ENCODE data around the gene SNX25. TPM values are rescaled to one million over a fixed set of nuclear protein-coding genes. Genes with fewer than 3 reads are reported as not detected.

Gene SNX25
- total and polyA plus RNA-seq, 7 donors, result 2.5 to 40.5 (median 22.7) TPM

DNA sequence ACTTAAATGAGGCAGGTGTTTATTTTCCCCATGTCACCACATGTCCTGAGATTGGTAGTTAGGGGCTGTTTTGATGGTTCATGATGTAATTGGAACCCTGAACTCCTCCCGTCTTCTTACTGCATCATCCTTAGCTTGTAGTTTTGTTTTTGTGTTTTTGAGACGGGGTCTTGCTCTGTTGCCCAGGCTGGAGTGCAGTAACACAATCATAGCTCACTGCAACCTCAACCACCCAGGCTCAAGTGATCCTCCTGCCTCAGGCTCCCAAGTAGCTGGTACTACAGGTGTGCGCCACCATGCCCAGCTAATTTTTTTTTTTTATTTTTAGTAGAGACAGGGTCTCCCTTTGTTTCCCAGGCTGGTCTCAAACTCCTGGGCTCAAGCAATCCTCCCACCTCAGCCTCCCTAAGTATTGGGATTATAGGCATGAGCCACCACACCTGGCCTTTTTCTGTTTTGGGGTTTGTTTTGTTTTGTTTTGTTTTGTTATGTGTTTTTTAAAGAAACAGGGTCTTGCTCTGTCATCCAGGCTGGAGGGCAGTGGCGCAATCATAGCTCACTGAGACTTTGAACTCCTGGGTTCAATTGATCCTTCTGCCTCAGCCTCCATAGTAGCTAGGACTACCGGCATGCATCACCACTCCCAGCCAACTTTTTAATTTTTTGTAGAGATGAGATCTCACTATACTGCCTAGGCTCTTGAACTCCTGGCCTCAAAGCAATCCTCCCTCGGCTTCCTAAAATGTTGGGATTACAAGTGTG lies 76.4 kb downstream of the SNX25 start:
- TF ChIP-seq POLR2AphosphoS5 (IDR thresholded peaks at IDR 0.05) (no peak), POLR2A (IDR thresholded peaks at IDR 0.05) (no peak), EP300 (IDR thresholded peaks at IDR 0.05) (no peak)
- TF ChIP-seq, protein P1, sequence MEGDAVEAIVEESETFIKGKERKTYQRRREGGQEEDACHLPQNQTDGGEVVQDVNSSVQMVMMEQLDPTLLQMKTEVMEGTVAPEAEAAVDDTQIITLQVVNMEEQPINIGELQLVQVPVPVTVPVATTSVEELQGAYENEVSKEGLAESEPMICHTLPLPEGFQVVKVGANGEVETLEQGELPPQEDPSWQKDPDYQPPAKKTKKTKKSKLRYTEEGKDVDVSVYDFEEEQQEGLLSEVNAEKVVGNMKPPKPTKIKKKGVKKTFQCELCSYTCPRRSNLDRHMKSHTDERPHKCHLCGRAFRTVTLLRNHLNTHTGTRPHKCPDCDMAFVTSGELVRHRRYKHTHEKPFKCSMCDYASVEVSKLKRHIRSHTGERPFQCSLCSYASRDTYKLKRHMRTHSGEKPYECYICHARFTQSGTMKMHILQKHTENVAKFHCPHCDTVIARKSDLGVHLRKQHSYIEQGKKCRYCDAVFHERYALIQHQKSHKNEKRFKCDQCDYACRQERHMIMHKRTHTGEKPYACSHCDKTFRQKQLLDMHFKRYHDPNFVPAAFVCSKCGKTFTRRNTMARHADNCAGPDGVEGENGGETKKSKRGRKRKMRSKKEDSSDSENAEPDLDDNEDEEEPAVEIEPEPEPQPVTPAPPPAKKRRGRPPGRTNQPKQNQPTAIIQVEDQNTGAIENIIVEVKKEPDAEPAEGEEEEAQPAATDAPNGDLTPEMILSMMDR (IDR thresholded peaks at IDR 0.05), result no peak
- Histone ChIP-seq H3K4me3 (no peak overlapping the region), H3K36me3 (peaks cover 0 to 24% (median 4%) of the 10 kb centered on the region in 4 donors), H3K9me3 (no peaks in the 10 kb centered on the region), H3K4me1 (peaks cover 0 to 9% (median 5%) of the 10 kb centered on the region in 4 donors), H3K27me3 (no peaks in the 10 kb centered on the region), H3K27ac (no peak overlapping the region)
- intact Hi-C loops (cut with DNase I), result no loop called here
- 86 to 94% methylated on average over 6 of the region's 6 CpGs for WGBS, 2 donors
- DNase-seq, result no peak

GRCh38 chr4:185286571-185286970 lies 77.2 kb downstream of the SNX25 start:
- no peak overlapping the region for H3K4me3 ChIP-seq
- H3K36me3 ChIP-seq, result peaks cover 0 to 26% (median 4%) of the 10 kb centered on the region in 4 donors
- intact Hi-C loops (cut with DNase I), result no loop called here
- H3K27me3 ChIP-seq, result no peaks in the 10 kb centered on the region
- DNase-seq, result no peak
- TF ChIP-seq POLR2A (IDR thresholded peaks at IDR 0.05) (no peak), POLR2AphosphoS5 (IDR thresholded peaks at IDR 0.05) (no peak), EP300 (IDR thresholded peaks at IDR 0.05) (no peak)
- TF ChIP-seq, protein P1 (IDR thresholded peaks at IDR 0.05), result no peak
- no peak overlapping the region for H3K27ac ChIP-seq
- peaks cover 0 to 9% (median 5%) of the 10 kb centered on the region in 4 donors for H3K4me1 ChIP-seq
- no peaks in the 10 kb centered on the region for H3K9me3 ChIP-seq
- WGBS, 2 donors, result 87 to 94% methylated on average over 3 of the region's 3 CpGs

DNA sequence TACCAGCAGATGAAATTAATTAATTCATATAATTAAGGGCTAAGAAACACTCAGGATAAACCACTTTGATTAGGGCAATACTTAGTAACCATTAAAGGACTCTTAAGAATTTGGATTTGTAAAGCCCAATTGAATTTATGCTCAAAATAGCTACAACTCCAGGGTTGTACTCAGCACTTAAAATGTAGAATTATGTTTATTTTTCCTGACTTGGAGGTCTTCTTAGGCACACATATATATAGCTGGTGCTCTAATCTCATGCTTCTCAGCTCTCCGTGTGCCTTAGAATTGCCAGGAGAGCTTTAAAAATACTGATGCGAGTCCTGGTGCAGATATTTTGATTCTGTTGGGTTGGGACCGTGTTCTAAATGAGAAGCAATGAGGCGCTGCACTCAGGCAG lies 77.6 kb downstream of the SNX25 start:
- TF ChIP-seq, protein P1 (IDR thresholded peaks at IDR 0.05), result no peak
- TF ChIP-seq EP300 (IDR thresholded peaks at IDR 0.05), result no peak
- no peak for TF ChIP-seq POLR2A (IDR thresholded peaks at IDR 0.05)
- TF ChIP-seq POLR2AphosphoS5 (IDR thresholded peaks at IDR 0.05), result no peak

DNA sequence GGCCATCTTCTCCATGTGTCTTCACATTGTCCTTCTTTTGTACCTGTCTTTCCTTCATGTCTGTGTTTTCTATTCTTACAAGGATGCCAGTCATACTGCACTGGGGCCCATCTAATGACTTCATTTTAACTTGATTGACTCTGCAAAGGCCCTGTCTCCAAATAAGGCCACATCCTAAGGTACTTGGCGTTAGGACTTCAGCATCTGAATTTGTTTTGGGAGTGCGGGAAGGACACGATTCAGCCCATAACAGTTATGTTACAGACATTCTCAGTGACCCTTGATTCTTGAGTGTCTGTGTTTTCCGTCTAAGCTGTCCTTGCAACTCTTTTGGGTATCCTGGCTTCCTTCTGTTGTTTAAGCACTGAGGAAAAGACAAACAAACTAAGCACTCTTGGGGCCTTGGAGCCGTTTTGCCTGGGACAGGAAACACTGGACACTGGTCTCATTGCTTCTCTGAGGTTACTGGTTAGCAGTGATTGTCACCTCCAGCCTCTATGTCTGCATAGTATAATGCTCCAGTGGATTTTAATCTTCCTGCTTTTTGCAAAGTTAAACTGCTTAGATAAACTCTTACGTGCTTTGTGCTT lies 80.7 kb downstream of the SNX25 start:
- Histone ChIP-seq H3K27ac (no peak overlapping the region), H3K4me3 (no peak overlapping the region), H3K27me3 (no peaks in the 10 kb centered on the region), H3K9me3 (no peaks in the 10 kb centered on the region), H3K36me3 (peaks cover 0 to 49% (median 16%) of the 10 kb centered on the region in 4 donors), H3K4me1 (peaks cover 0 to 9% (median 5%) of the 10 kb centered on the region in 4 donors)
- intact Hi-C loops (cut with DNase I), result no loop called here
- TF ChIP-seq, protein P1 (IDR thresholded peaks at IDR 0.05), result no peak
- no peak for TF ChIP-seq POLR2A (IDR thresholded peaks at IDR 0.05)
- no peak for TF ChIP-seq EP300 (IDR thresholded peaks at IDR 0.05)
- TF ChIP-seq POLR2AphosphoS5 (IDR thresholded peaks at IDR 0.05), result no peak
- DNase-seq, result no peak
- WGBS, 2 donors, result 87 to 90% methylated on average over 6 of the region's 6 CpGs

More for the DNA sequence above, 77.6 kb downstream of the SNX25 start:
- intact Hi-C loops (cut with DNase I), result no loop called here
- 92 to 96% methylated on average over 4 of the region's 4 CpGs for WGBS, 2 donors
- H3K4me3 ChIP-seq, result no peak overlapping the region
- no peak overlapping the region for H3K27ac ChIP-seq
- DNase-seq, result no peak
- H3K27me3 ChIP-seq, result no peaks in the 10 kb centered on the region
- H3K9me3 ChIP-seq, result no peaks in the 10 kb centered on the region
- H3K4me1 ChIP-seq, result peaks cover 0 to 9% (median 5%) of the 10 kb centered on the region in 4 donors
- H3K36me3 ChIP-seq, result peaks cover 0 to 30% (median 4%) of the 10 kb centered on the region in 4 donors
